ACHN (cell line): ENCODE data around the gene MDP1.
"Not testable (repeated sequence)": the region's sequence is repeated elsewhere in the genome, so short reads cannot be mapped to it uniquely, and the experiment has no call there.

Experiments
- DNase-seq: peaks from one replicate; pipeline ENCODE4 v3.0.0-alpha.2; 2015
- in situ Hi-C: cut with HindIII; loops from 2 replicates; pipeline ENCODE4 v1.10.0; 2017; ENCODE audit warnings: low sequenced_read_pairs, low pct_ligation_motif_present, low pct_unique_long_range_greater_than_20kb

MDP1 gene

DNA sequence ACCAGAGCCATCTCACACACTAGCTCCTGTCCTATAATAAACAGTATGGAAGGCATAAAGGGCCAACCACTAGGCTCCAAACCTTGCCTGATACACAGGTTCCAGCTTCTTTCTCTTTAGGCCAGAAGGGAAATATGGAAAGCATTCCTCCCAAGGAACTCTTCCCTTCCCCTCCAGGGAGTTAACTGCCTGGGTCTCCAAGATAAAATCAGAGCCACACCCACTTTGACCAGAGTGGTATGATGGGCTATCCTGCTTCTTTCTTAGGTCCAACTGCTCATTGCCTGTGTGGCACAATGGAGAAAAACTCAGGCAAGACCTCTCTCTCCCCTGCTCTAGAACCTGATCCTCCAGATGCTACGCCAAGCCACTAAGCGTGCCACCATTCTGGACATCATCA is 8.2 kb downstream of the MDP1 start:
- DNase-seq, result no peak
- in situ Hi-C loops, result no loop called here

DNA sequence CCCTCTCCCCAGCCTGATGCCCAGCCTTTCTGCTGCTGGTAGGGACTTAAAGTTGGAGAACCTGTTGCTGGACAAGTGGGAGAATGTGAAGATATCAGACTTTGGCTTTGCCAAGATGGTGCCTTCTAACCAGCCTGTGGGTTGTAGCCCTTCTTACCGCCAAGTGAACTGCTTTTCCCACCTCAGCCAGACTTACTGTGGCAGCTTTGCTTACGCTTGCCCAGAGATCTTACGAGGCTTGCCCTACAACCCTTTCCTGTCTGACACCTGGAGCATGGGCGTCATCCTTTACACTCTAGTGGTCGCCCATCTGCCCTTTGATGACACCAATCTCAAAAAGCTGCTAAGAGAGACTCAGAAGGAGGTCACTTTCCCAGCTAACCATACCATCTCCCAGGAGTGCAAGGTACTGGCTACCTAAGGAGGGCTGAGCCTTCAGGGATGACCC is 8.7 kb downstream of the MDP1 start:
- in situ Hi-C loops, result no loop called here
- DNase-seq, result no peak

DNA sequence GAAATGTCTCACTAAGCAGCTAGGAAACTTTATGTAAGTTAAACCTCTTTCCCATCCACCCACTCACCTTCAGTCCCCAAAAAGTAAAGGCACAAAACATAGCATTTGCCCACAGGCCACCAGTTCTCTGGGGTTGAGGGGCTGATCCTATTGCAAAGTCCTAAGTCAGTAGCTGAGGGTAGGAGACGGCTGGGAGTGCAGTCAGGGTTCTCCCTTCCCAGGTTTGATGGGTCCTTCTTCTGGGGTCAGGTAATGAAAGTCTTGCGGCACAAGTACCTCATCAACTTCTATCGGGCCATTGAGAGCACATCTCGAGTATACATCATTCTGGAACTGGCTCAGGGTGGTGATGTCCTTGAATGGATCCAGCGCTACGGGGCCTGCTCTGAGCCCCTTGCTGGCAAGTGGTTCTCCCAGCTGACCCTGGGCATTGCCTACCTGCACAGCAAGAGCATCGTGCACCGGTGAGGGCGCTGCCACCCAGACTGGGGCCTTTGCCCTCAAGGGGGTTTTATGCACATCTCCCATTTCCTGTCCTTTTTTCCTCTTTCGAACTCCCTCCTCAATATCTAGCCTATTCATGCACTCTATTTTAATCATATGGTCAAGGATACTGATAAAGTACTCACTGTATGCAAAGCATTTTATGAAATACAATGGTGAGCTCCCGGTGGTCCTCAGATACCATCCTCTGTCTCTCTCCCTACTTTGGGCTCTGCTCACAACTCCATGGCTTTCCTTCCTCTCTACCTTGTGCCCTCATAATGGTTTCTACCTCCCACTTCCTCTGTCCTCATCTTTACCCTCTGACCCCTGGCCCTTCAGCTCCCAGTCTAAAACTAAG is 9.4 kb downstream of the MDP1 start:
- no peak for DNase-seq
- in situ Hi-C loops, result no loop called here

DNA sequence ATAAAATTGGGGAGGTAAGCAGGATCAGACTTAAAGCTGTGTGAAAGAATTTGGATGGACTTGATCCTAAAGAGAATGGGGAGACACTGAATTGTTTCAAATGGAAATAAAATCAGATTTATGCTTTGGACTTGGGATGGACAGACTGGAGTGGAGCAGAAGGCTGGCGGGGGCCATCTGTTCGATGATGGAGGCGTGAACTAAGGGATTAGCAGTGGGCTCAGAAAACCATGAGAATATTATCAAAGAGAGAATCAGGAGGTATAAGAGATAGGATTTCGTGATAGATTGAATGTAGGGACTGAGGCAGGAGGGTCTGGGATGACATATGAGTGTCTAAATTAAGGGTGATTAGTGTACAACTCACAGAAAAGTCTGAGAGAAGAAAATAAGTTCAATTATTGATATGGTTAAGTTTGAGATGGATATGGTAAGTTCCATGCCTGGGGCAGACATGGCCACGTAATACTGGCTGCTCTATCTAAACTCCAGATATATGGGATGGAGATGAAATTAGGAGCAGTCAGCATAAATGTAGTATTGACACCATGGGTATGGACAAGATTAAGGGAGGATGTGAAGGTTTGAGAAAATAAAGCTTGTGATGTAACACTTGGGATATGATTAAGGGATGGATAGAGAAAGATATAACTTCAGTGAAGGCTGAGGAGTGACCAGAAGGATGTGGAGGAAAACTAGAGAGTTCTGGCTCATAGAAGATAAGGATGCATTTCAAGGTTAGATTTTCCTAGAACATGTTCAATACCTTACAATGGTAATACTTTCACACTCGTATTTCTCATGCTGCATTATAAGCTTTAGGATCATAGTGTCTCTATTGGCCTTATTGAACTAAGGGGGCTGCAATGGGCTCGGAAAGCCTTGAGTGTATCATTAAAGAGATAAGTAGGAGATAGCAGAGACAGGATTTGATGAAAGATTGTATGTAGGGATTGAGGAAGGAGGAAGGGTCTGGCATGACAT is 11.4 kb downstream of the MDP1 start:
- DNase-seq, result no peak
- in situ Hi-C loops, result no loop called here

DNA sequence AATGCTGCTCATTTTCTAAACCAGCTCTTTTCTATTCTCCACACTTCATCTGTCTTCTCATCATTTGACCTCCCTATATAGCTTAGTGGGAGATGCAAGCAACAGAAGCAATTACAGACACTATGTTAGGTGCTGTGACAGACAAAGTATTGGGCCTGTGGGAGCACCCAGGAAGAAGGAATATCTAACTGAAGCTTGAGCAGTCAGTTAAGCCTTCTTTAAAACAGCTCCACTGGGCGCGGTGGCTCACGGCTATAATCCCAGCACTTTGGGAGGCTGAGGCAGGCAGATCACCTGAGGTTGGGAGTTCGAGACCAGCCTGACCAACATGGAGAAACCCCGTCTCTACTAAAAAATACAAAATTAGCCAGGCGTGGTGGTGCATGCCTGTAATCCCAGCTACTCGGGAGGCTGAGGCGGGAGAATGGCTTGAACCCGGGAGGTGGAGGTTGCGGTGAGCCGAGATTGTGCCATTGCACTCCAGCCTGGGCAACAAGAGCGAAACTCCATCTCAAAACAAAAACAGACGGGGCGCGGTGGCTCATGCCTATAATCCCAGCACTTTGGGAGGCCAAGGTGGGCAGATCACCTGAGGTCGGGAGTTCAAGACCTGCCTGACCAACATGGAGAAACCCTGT is 12.5 kb downstream of the MDP1 start:
- in situ Hi-C loops, DNase-seq: not testable (repeated sequence)

DNA sequence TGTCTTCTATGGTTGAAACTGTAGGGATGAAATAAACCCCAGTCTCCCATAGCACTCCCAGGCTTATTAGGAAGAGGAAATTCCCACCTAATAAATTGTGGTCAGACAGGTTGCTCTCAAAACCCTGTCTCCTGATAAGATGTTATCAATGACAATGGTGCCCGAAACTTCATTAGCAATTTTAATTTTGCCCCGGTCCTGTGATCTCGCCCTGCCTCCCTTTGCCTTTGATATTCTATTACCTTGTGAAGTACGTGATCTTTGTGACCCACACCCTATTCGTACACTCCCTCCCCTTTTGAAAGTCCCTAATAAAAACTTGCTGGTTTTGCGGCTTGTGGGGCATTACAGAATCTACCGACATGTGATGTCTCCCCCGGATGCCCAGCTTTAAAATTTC is 13.3 kb downstream of the MDP1 start:
- in situ Hi-C loops, DNase-seq: not testable (repeated sequence)

DNA sequence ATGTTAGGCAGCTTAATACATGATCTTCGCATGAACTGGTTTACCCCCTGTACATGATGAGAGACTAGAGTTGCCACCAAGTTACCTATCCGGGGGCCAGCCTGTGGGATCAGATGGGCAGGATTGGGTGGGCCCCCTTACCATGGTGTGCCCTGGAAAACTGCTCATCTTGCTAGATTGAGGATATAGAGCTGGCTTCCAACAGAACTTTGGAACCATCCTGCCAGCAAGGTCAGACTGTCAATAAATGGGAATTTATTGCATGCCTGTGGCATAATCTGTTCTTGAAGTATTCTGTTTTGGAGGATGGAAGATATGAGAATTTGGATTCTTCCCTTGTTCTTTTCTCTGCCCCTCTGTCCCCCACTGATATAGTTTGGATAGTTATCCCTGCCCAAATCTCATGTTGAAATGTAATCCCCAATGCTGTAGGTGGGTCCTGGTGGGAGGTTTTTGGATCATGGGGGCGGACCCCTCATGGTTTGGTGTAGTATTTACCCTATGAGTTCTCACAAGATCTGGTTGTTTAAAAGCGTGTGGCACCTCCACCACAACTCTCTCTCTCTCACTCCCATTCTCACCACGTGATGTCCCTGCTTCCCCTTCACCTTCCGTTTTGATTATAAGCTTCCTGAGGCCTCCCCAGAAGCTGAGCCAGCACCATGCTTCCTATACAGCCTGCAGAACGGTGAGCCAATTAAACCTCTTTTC is 16.9 kb downstream of the MDP1 start:
- no peak for DNase-seq
- in situ Hi-C loops, result no loop called here

DNA sequence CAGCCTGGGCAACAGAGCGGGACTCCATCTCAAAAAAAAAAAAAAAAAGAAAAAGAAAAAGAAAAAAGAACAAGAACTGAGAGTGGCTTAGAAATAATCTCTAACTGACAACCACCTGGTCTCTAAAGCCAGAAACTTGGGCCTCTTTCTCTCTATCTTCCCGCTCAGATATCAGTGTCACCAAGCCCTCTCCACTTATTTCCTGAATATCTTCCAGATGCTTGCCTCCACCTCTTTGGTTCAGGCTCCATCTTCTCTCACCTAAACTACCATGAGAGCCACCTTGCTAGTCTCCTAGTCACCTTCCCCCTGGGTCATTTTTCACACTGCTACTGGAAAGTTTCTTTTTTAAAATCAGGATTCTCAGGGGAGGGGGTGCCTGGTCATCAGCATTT is 18.8 kb downstream of the MDP1 start:
- in situ Hi-C loops, result no loop called here
- no peak for DNase-seq

DNA sequence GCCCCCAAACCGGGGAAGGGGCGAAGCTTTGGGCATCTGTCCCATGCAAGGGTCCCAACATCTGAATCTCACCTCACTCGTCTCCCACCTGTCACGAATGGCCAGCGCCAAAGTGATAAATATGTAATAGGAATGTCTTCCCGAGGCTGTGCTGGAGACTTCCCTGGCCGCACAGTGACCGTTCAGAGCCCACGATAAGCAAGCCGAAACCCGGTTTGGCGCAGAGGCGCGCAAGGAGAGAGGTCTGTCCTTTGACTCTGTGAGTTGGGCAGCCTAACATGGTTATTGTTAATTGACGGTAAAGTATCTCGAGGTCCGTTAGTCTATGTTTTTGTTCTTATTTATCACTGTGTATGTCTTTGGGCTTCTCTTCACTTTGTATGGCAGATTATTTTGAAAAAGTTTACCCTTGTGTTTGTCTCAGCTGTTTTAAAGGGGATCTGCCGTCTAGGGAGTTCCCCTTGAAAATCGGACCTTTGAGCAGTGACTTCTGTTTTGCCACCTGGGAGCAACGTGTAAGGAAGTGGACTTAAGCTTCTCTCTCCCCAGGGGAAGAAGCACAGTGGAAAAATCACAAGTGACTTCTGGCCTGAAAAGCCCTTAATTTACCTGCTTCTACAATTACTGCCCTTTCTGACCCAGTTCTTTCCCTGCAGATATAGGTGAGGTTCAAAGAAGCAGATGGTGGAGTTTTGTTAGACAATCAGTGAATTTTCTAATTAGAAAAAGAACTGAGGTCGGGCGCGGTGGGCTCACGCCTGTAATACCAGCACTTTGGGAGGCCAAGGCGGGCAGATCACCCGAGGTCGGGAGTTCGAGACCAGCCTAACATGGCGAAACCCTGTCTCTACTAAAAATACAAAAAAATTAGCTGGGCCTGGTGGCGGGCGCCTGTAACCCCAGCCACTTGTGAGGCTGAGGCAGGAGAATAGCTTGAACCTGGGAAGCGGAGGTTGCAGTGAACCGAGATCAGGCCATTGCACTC is 19.5 kb downstream of the MDP1 start:
- peak; percentile 19 for DNase-seq
- in situ Hi-C loops, result no loop called here

DNA sequence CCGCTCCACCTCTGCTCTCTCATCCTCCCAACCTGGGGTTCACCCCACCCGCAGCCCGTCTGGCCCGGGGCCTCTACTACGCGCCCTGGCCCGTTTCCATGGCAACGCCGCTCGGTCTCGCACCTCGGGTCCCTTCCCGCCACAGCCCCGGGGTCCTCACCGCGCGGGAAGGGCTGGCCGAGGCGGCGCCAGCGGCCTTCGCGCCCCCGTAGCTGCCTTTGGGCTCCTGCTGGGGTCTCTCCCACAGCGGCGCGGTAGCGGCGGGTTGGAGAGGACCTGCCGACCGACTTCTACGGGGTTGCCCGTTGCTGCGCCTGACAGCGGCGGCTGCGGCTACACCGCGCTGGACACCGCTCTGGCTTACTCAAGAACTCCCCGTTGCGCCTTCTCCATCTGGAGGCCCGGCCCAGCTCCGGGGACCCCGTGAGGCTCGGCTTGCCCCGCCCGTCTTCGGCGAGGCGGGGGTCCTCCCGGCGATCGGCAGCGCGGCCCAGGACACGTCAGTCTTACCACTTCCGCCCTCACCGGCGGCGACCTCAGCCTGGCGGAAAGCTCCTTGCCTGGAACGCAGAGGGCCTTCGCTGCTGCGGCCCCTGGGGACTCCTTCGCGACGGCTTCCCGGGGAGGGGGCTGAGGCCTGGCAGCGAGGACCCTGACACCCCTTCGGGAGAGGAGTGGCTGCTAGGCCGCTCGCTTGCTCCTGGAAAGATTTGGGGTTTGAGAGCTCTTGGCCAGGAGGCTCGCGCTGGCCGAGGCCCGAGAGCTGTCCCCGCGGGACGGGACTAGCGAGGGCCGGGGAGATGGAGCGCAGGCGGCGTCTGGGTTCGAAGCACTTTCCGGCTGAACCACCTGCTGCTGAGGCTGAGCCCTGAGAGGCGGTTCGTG is 20.4 kb downstream of the MDP1 start, which contains the start of gene TM9SF1:
TM9SF1 (minus strand) TSS at position 256 of the 885 bp plus-strand sequence. CDS start 422 bp downstream, outside the sequence.
- in situ Hi-C loops, result no loop called here
- peak; percentile 75 for DNase-seq

DNA sequence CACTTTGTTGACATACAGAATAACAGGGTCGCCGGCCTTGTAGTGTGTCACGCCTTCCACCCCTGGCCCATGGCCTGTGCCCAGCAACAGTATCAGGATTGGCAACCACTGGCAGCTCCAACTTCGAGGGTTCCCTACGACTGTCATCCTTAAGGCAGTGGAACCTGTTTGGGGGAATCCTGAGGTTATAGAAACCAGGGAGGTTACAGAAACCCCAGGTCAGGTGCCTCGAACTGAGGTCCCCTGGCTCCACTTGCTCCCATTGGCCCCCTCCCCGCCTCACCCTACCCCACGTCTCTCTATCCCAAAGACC is 21.0 kb downstream of the MDP1 start:
- DNase-seq, result no peak
- in situ Hi-C loops, result no loop called here

DNA sequence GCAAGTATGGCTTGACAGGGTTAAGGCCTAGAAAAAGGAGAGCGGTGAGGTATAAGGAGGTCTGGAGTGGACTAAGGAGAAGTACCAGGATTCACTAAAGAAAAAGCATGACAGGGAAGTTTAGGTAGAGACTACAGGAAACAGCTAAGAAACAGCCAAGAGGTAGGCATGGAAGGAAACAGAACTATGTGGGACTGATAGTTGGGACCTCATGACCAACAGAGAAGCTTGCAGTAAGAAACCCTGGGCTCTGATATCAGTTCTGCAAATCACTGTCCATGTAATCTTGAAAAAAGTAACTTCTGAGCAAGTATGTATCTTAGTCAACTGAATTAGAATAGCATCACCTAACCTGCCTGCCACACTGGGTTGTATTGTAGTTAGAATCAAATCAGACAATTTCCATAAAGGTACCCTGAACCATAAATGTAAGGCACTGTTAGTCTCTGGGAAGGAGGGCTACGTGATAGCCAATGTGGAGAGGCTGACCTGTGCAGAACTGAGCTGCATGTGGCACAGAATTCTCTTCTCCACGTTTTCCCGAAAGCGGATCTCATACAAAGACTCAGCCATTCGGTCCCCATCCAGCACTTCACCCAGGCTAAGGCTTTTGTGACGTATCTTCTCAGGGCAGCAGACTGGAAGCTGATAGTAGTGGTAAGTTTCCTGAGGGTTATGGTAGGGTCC is 21.5 kb downstream of the MDP1 start:
- in situ Hi-C loops, result no loop called here
- DNase-seq, result no peak

DNA sequence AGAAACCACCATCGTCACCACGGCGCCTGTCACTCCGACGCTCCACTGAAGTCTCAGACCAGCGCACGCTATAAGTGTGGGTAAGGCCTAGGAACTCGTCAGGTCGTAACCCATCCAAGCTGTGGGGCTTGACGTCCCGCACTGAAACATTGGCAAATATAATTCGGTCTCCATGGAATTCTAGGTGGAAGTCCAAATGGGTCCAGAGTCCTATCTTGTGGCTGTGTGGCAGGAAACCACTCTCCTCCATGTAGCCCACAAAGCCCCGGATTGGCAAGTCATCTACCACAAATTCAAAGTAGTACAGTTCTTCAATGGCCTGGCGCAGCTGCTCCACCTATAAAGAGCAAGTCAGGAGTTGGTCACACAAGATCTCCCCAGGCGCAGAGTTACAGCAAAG is 22.9 kb downstream of the MDP1 start:
- DNase-seq, result no peak
- in situ Hi-C loops, result no loop called here

DNA sequence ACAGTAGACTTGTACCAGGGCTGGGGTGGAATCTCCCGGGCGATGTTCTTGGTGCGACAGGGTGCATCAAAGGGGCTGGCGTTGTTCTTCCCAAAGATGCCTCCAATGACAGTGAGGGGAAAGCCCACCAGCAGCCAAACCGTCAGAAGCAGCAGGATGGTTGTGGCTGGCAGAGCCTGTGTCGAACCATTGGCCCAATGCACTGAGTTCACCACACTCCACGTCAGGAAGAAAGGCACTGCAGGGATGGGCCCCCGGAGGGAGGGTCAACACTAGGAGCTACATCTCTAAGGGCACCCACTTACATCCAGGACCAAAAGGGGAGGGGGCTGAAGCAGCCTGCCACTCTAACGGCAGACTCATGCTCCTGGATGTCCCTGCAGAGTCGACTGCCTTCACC is 25.4 kb downstream of the MDP1 start:
- in situ Hi-C loops, result no loop called here
- DNase-seq, result no peak

DNA sequence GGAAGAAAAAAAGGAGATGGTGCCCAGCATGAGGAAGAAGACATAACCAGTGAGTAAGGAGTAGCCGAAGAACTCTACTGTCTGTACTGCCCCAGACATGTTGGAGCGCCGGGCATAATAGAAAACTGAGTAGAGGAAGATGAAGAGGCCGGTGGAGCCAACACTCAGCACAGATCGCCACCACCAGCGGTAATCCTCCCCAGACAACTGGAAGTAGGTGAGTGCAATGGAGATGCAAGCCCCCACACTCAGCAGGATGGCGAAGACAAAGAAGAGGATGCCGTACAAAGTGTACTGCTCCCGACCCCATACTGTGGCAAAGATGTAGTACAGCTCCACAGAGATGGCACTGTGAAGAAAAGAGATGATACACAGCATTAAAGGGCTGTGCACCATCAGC is 26.4 kb downstream of the MDP1 start:
- in situ Hi-C loops, result no loop called here
- DNase-seq, result no peak

DNA sequence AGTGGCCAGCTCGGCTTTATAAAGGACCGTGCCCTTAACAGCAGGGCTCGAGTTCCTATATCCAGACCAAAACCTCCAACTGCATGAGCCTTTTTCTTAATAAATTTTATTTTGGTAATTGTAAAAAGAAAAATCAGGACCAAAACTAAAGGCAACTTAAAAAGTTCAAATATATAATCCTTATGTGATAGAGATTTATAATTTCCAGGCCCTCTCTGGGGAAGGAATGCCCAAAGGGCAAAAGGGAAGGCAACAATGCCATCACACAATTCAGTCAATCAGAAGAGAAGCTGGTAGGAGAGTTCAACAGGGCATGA is 26.8 kb downstream of the MDP1 start:
- no peak for DNase-seq
- in situ Hi-C loops, result no loop called here
